GM23338 (cell line): ENCODE measurements around the gene SLC25A11. TPM values are rescaled to one million over a fixed set of nuclear protein-coding genes. Genes with fewer than 3 reads are reported as not detected.

Experiments used
- ATAC-seq: fragments of 200-7000 bp; cut with Tn5 transposase; 3 replicates; pipeline ENCODE4 v1.9.1; 2020
- DNase-seq: peaks from one replicate; pipeline ENCODE4 v3.0.0-alpha.2; 2015; ENCODE audit warnings: low spot score
- H2AFZ ChIP-seq: fragments of 200-600 bp; sonication (generic); 2 replicates; pipeline ENCODE4 v1.8.0; 2016; ENCODE audit warnings: antibody characterized with exemption, mild to moderate bottlenecking, moderate library complexity
- H3F3A ChIP-seq: fragments of 200-600 bp; sonication (generic); replicated peaks from 2 replicates; pipeline ENCODE4 v1.8.0; 2017; ENCODE audit warnings: antibody characterized with exemption, mixed run types, low read depth
- H3K27ac ChIP-seq: fragments of 200-600 bp; sonication (generic); 2 replicates; pipeline ENCODE4 v1.6.1; 2016; ENCODE audit warnings: low read depth
- H3K27me3 ChIP-seq: fragments of 200-600 bp; sonication (generic); 2 replicates; pipeline ENCODE4 v1.8.0; 2016; ENCODE audit warnings: mild to moderate bottlenecking, mixed run types, moderate library complexity; ENCODE audit not compliant: insufficient read depth
- H3K36me3 ChIP-seq: fragments of 200-600 bp; sonication (generic); 2 replicates; pipeline ENCODE4 v1.8.0; 2016; ENCODE audit warnings: mild to moderate bottlenecking; ENCODE audit not compliant: insufficient read depth
- H3K4me1 ChIP-seq: fragments of 200-600 bp; sonication (generic); 2 replicates; pipeline ENCODE4 v1.8.0; 2016; ENCODE audit warnings: mild to moderate bottlenecking, moderate library complexity; ENCODE audit not compliant: insufficient read depth
- H3K4me2 ChIP-seq: fragments of 200-600 bp; sonication (generic); 2 replicates; pipeline ENCODE4 v1.7.1; 2017; ENCODE audit warnings: mixed run types
- H3K4me3 ChIP-seq: fragments of 200-600 bp; sonication (generic); 2 replicates; pipeline ENCODE4 v1.6.1; 2016; ENCODE audit warnings: mixed run types
- H3K79me2 ChIP-seq: fragments of 200-600 bp; sonication (generic); replicated peaks from 2 replicates; pipeline ENCODE4 v1.8.0; 2017; ENCODE audit warnings: mild to moderate bottlenecking; ENCODE audit not compliant: insufficient read depth
- H3K9me2 ChIP-seq: fragments of 200-600 bp; sonication (generic); 2 replicates; pipeline ENCODE4 v1.8.0; 2017; ENCODE audit not compliant: insufficient read depth
- H4K20me1 ChIP-seq: fragments of 200-600 bp; sonication (generic); replicated peaks from 2 replicates; pipeline ENCODE4 v1.8.0; 2017; ENCODE audit warnings: mild to moderate bottlenecking; ENCODE audit not compliant: insufficient read depth
- H3K27ac Mint-ChIP-seq: 2 replicates; pipeline ENCODE4 v1.8.0; 2020; ENCODE audit warnings: inconsistent platforms, mild to moderate bottlenecking, moderate library complexity, mixed read lengths
- H3K27me3 Mint-ChIP-seq: 3 replicates; pipeline ENCODE4 v1.8.0; 2022; ENCODE audit warnings: low read depth, mild to moderate bottlenecking, moderate library complexity, mixed read lengths, inconsistent platforms; ENCODE audit not compliant: insufficient read depth, poor library complexity
- H3K36me3 Mint-ChIP-seq: 3 replicates; pipeline ENCODE4 v1.8.0; 2021; ENCODE audit warnings: low read depth, mild to moderate bottlenecking, inconsistent platforms, moderate library complexity, mixed read lengths
- H3K4me1 Mint-ChIP-seq: 3 replicates; pipeline ENCODE4 v1.8.0; 2020; ENCODE audit warnings: mild to moderate bottlenecking, inconsistent platforms, mixed read lengths
- H3K4me3 Mint-ChIP-seq: 3 replicates; pipeline ENCODE4 v1.8.0; 2021; ENCODE audit warnings: moderate library complexity, mild to moderate bottlenecking, inconsistent platforms, mixed read lengths
- H3K9me3 Mint-ChIP-seq: 3 replicates; pipeline ENCODE4 v1.8.0; 2020; ENCODE audit warnings: moderate library complexity, mild to moderate bottlenecking, inconsistent platforms, mixed read lengths
- CREB1 ChIP-seq: fragments of 250-450 bp; sonication (Bioruptor Pico); IDR thresholded peaks from 2 replicates; pipeline ENCODE4 v1.5.0; 2020; ENCODE audit warnings: low read depth, mild to moderate bottlenecking, moderate library complexity
- CTCF ChIP-seq, 2 experiments: fragments of 200-600 bp in 1 of 2; sonication (generic) in 1 of 2; conservative IDR thresholded peaks; 2 replicates each; pipeline versions ENCODE4 v1.5.1 to v1.6.1; 2016 to 2017; ENCODE audit warnings: antibody characterized with exemption in 2 of 2, low read depth in 2 of 2, mild to moderate bottlenecking in 2 of 2, moderate library complexity in 1 of 2
- ETS1 ChIP-seq: IDR thresholded peaks from 2 replicates; pipeline ENCODE4 v1.6.1; 2016; ENCODE audit warnings: antibody characterized with exemption
- EZH2 ChIP-seq: fragments of 200-600 bp; sonication (generic); IDR thresholded peaks from one replicate; pipeline ENCODE4 v1.8.0; 2017; ENCODE audit warnings: antibody characterized with exemption, mild to moderate bottlenecking, low read depth; ENCODE audit not compliant: unreplicated experiment
- EZH2phosphoT487 ChIP-seq: fragments of 200-600 bp; sonication (generic); IDR thresholded peaks from one replicate; pipeline ENCODE4 v1.8.1; 2018; ENCODE audit warnings: antibody characterized with exemption; ENCODE audit not compliant: unreplicated experiment
- JUNB ChIP-seq: IDR thresholded peaks from one replicate; pipeline ENCODE4 v1.6.1; 2016; ENCODE audit warnings: antibody characterized with exemption; ENCODE audit not compliant: unreplicated experiment
- NANOG ChIP-seq: IDR thresholded peaks from 2 replicates; pipeline ENCODE4 v1.6.1; 2016; ENCODE audit warnings: antibody characterized with exemption, borderline replicate concordance
- REST ChIP-seq: IDR thresholded peaks from one replicate; pipeline ENCODE4 v1.6.1; 2018; ENCODE audit warnings: antibody characterized with exemption; ENCODE audit not compliant: unreplicated experiment
- STAT1 ChIP-seq: IDR thresholded peaks from one replicate; pipeline ENCODE4 v1.6.1; 2016; ENCODE audit warnings: antibody characterized with exemption; ENCODE audit not compliant: unreplicated experiment
- ZNF114 ChIP-seq: fragments of 250-450 bp; sonication (Bioruptor Pico); IDR thresholded peaks from 2 replicates; pipeline ENCODE4 v1.5.0; 2020; ENCODE audit warnings: mild to moderate bottlenecking, moderate library complexity
- ZNF331 ChIP-seq: fragments of 250-450 bp; sonication (Bioruptor Pico); IDR thresholded peaks from 2 replicates; pipeline ENCODE4 v1.5.0; 2020; ENCODE audit warnings: low read depth, mild to moderate bottlenecking, moderate library complexity
- polyA plus RNA-seq: library from polyadenylated mRNA; unstranded; fragments of >200 nt; fragmentation: Nextera tagmentation; extraction: Ambion mirVana; gene quantifications from 2 replicates; pipeline ENCODE4 v1.2.1, GENCODE V29; 2016
- total RNA-seq: library from RNA; depleted of rRNA; stranded (reverse); fragments of >200 nt; shearing (Covaris generic); gene quantifications from 2 replicates; pipeline ENCODE4 v1.2.3, GENCODE V29; 2014
- TF ChIP-seq, protein P1 (sequence below): fragments of 250-450 bp; sonication (Bioruptor Pico); IDR thresholded peaks from 2 replicates; pipeline ENCODE4 v1.5.0; 2020; ENCODE audit warnings: mild to moderate bottlenecking, moderate library complexity

The SLC25A11 gene
- total and polyA plus RNA-seq, 2 experiments from 2014 or later: 37.8 to 73.6 TPM

DNA sequence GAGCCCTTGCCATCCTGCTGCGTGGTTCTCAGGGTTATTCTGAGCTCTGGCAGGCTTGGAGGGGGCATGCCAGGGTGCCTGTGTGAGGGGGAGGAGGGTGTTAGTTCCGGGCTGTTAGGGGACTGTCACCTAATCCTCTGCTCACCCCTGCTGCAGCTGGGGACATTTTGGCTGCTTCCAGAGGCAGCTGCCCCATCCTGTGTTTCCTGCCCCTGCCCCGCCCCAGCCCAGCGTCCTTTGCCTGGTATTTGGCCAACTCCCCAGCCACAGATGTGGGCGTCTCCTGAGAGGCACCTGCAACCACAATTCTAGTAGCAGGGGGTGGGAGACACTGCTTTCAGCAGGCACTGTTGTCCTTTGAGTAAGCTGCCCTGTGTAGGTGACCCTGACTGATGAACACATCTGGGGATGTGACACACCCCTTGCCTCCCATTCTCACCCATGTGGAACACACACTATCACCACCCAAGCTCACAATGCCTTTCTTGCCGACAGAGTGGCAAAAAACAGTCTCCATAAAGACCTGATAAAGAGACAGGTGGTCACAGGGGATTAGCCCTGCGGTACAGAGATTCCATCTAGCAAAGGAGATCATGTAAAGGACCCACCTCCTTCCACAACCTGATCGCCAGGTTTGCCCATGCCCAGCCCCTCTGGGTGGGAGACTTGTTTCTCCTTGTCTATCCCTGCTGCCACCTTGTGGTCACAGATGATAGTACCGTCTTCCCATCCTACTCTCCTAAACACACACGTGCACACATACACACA lies 36.6 kb downstream of the SLC25A11 start, which contains the start of gene CHRNE (continued):
- TF ChIP-seq, protein P1, sequence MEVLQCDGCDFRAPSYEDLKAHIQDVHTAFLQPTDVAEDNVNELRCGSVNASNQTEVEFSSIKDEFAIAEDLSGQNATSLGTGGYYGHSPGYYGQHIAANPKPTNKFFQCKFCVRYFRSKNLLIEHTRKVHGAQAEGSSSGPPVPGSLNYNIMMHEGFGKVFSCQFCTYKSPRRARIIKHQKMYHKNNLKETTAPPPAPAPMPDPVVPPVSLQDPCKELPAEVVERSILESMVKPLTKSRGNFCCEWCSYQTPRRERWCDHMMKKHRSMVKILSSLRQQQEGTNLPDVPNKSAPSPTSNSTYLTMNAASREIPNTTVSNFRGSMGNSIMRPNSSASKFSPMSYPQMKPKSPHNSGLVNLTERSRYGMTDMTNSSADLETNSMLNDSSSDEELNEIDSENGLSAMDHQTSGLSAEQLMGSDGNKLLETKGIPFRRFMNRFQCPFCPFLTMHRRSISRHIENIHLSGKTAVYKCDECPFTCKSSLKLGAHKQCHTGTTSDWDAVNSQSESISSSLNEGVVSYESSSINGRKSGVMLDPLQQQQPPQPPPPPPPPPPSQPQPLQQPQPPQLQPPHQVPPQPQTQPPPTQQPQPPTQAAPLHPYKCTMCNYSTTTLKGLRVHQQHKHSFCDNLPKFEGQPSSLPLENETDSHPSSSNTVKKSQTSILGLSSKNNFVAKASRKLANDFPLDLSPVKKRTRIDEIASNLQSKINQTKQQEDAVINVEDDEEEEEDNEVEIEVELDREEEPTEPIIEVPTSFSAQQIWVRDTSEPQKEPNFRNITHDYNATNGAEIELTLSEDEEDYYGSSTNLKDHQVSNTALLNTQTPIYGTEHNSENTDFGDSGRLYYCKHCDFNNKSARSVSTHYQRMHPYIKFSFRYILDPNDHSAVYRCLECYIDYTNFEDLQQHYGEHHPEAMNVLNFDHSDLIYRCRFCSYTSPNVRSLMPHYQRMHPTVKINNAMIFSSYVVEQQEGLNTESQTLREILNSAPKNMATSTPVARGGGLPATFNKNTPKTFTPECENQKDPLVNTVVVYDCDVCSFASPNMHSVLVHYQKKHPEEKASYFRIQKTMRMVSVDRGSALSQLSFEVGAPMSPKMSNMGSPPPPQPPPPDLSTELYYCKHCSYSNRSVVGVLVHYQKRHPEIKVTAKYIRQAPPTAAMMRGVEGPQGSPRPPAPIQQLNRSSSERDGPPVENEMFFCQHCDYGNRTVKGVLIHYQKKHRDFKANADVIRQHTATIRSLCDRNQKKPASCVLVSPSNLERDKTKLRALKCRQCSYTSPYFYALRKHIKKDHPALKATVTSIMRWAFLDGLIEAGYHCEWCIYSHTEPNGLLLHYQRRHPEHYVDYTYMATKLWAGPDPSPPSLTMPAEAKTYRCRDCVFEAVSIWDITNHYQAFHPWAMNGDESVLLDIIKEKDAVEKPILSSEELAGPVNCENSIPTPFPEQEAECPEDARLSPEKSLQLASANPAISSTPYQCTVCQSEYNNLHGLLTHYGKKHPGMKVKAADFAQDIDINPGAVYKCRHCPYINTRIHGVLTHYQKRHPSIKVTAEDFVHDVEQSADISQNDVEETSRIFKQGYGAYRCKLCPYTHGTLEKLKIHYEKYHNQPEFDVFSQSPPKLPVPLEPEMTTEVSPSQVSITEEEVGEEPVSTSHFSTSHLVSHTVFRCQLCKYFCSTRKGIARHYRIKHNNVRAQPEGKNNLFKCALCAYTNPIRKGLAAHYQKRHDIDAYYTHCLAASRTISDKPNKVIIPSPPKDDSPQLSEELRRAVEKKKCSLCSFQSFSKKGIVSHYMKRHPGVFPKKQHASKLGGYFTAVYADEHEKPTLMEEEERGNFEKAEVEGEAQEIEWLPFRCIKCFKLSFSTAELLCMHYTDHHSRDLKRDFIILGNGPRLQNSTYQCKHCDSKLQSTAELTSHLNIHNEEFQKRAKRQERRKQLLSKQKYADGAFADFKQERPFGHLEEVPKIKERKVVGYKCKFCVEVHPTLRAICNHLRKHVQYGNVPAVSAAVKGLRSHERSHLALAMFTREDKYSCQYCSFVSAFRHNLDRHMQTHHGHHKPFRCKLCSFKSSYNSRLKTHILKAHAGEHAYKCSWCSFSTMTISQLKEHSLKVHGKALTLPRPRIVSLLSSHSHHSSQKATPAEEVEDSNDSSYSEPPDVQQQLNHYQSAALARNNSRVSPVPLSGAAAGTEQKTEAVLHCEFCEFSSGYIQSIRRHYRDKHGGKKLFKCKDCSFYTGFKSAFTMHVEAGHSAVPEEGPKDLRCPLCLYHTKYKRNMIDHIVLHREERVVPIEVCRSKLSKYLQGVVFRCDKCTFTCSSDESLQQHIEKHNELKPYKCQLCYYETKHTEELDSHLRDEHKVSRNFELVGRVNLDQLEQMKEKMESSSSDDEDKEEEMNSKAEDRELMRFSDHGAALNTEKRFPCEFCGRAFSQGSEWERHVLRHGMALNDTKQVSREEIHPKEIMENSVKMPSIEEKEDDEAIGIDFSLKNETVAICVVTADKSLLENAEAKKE (CRISPR knock-in tag): no peak
- TF ChIP-seq JUNB: no peak

GRCh38 chr17:4902540-4902939 lies 37.3 kb downstream of the SLC25A11 start:
- Histone ChIP-seq H4K20me1 (no peaks in the 10 kb centered on the region), H3K4me2 (no peak overlapping the region), H2AFZ (no peak overlapping the region), H3K27me3 (peaks cover 9% of the 10 kb centered on the region), H3K9me2 (no peaks in the 10 kb centered on the region), H3K4me1 (0 out of 2 replicates have a peak, but pooled peaks cover 5% of the 10 kb centered on the region), H3K79me2 (no peaks in the 10 kb centered on the region), H3K36me3 (no peaks in the 10 kb centered on the region; the same call in 1 of the 2 replicates), H3K27ac (no peak overlapping the region), H3F3A (peaks cover 29% of the 10 kb centered on the region), H3K4me3 (no peak overlapping the region)
- no peaks in the 10 kb centered on the region for H3K9me3 Mint-ChIP-seq
- H3K4me3 Mint-ChIP-seq: no peak overlapping the region; the same call in 2 of the 3 replicates
- H3K27ac Mint-ChIP-seq: no peak overlapping the region
- DNase-seq (no peak), ATAC-seq (no peak)
- H3K4me1 Mint-ChIP-seq: peaks cover 15% of the 10 kb centered on the region
- no peaks in the 10 kb centered on the region for H3K36me3 Mint-ChIP-seq
- peaks cover 25% of the 10 kb centered on the region for H3K27me3 Mint-ChIP-seq
- TF ChIP-seq CREB1 (CRISPR knock-in tag): no peak
- TF ChIP-seq ZNF114: no peak
- TF ChIP-seq STAT1: no peak
- no peak for TF ChIP-seq EZH2phosphoT487
- TF ChIP-seq REST: no peak
- no peak for TF ChIP-seq ETS1
- TF ChIP-seq NANOG: no peak
- no peak for TF ChIP-seq EZH2
- no peak for TF ChIP-seq CTCF (conservative IDR thresholded peaks at IDR 0.05; ENCODE audit: low read depth in 2 of 2)
- TF ChIP-seq JUNB: no peak
- TF ChIP-seq ZNF331: no peak
